GM21526 (cell line): ENCODE measurements around the gene KRTAP9-3.
"Not testable (repeated sequence)": the region's sequence is repeated elsewhere in the genome, so short reads cannot be mapped to it uniquely, and the experiment has no call there.

Experiments used
- ATAC-seq: cut with Tn5 transposase; IDR thresholded peaks from one replicate; pipeline ENCODE4 v1.9.1; 2021; ENCODE audit warnings: moderate library complexity; ENCODE audit not compliant: unreplicated experiment, low FRiP score

The KRTAP9-3 gene

GRCh38 chr17:41232399-41233105 is at the start of gene KRTAP9-3:
KRTAP9-3 (plus strand) TSS chr17:41232449; CDS start chr17:41232502, 53 bp downstream.
- ATAC-seq, result not testable (repeated sequence)

- no peak for ATAC-seq
Measured at GRCh38 chr17:41184480-41184961, 47.7 kb upstream of the KRTAP9-3 start, which contains the start of gene KRTAP4-1. KRTAP4-1 (minus strand) TSS chr17:41184911; CDS start chr17:41184854, 57 bp downstream.

- ATAC-seq, result no peak
Measured at GRCh38 chr17:41185001-41185400, 47.2 kb upstream of the KRTAP9-3 start.

GRCh38 chr17:41186872-41187271 is 45.4 kb upstream of the KRTAP9-3 start:
- no peak for ATAC-seq

GRCh38 chr17:41189837-41190318 is 42.4 kb upstream of the KRTAP9-3 start, which contains the start of gene KRTAP9-1:
KRTAP9-1 (plus strand) TSS chr17:41189887; CDS start chr17:41189887, 0 bp downstream.
- not testable (repeated sequence) for ATAC-seq

- ATAC-seq, result no peak
Measured at GRCh38 chr17:41190328-41190727, 41.9 kb upstream of the KRTAP9-3 start.

- no peak for ATAC-seq
Measured at GRCh38 chr17:41196068-41196467, 36.2 kb upstream of the KRTAP9-3 start.

GRCh38 chr17:41199421-41200078 is 32.7 kb upstream of the KRTAP9-3 start:
- no peak for ATAC-seq

- no peak for ATAC-seq
Measured at GRCh38 chr17:41211845-41212466, 20.3 kb upstream of the KRTAP9-3 start.

- no peak for ATAC-seq
Measured at GRCh38 chr17:41212524-41213169, 19.6 kb upstream of the KRTAP9-3 start.

GRCh38 chr17:41215681-41216080 is 16.6 kb upstream of the KRTAP9-3 start:
- ATAC-seq, result no peak

GRCh38 chr17:41223821-41224220 is 8.4 kb upstream of the KRTAP9-3 start:
- no peak for ATAC-seq

- no peak for ATAC-seq
Measured at GRCh38 chr17:41226051-41226450, 6.2 kb upstream of the KRTAP9-3 start.

GRCh38 chr17:41226598-41227095 is 5.6 kb upstream of the KRTAP9-3 start, which contains the start of gene KRTAP9-2:
KRTAP9-2 (plus strand) TSS chr17:41226648; CDS start chr17:41226655, 7 bp downstream.
- not testable (repeated sequence) for ATAC-seq

- no peak for ATAC-seq
Measured at GRCh38 chr17:41230094-41230493, 2.2 kb upstream of the KRTAP9-3 start.

GRCh38 chr17:41231731-41232130 is 518 bp upstream of the KRTAP9-3 start:
- no peak for ATAC-seq

GRCh38 chr17:41237116-41237515 is 4.9 kb downstream of the KRTAP9-3 start:
- not testable (repeated sequence) for ATAC-seq

GRCh38 chr17:41237949-41238437 is 5.7 kb downstream of the KRTAP9-3 start, which contains the start of gene KRTAP9-8:
KRTAP9-8 (plus strand) TSS chr17:41237999; CDS start chr17:41238052, 53 bp downstream.
- not testable (repeated sequence) for ATAC-seq

GRCh38 chr17:41246995-41247787 is 14.9 kb downstream of the KRTAP9-3 start:
- ATAC-seq, result not testable (repeated sequence)
